ENCODE data around the gene ZNF786.

The ZNF786 gene

DNA sequence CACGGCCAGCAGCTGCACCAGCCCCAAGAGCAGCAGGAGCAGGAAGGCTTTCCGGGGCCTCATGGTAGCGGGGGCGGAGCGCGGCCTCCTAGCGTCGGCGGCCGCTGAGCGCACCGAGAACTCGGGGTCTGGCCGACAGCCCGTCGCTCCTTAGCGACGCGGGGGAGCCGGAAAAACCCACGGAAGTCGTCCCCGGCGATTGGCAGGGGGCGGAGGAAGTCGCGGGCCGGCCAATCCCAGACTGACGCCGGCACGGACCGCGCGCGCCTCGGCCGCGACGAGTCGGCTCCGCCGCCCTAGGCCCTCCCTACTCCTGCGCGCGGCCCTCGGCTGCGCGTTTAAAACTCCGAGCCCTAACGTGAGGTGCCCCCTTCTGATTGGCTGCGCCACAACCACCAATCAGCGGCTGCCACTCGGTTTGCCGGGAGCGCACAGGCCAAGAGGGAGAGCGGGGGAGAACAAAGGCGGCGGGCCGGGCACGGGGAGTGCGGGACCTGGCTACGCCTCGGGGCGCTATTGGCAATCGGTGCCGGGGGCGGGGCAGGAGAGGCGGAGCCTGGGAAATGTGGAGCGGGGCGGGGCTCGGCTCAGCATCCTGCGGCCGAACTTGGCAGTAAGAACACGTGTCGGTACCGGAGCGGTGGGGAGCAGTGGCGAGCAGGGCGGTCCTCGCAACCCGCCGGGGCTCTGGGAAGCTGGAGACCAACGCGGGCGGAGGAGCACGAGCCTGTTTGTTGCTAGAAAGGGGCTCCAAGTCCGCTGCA lies 62.0 kb downstream of the ZNF786 start, which contains the start of gene PDIA4:
PDIA4 (minus strand) TSS at position 160 of the 764 bp plus-strand sequence; CDS start at position 63, 97 bp downstream.
- H3K4me3 ChIP-seq (ENCODE audit: low read length), result peak within 1 kb of the TSS; percentile 83
- DNase-seq (ENCODE audit: low read depth), result peak; percentile 99
- TF ChIP-seq, protein P1, sequence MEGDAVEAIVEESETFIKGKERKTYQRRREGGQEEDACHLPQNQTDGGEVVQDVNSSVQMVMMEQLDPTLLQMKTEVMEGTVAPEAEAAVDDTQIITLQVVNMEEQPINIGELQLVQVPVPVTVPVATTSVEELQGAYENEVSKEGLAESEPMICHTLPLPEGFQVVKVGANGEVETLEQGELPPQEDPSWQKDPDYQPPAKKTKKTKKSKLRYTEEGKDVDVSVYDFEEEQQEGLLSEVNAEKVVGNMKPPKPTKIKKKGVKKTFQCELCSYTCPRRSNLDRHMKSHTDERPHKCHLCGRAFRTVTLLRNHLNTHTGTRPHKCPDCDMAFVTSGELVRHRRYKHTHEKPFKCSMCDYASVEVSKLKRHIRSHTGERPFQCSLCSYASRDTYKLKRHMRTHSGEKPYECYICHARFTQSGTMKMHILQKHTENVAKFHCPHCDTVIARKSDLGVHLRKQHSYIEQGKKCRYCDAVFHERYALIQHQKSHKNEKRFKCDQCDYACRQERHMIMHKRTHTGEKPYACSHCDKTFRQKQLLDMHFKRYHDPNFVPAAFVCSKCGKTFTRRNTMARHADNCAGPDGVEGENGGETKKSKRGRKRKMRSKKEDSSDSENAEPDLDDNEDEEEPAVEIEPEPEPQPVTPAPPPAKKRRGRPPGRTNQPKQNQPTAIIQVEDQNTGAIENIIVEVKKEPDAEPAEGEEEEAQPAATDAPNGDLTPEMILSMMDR (conservative IDR thresholded peaks at IDR 0.05; ENCODE audit: low read length), result peak; percentile 23

DNA sequence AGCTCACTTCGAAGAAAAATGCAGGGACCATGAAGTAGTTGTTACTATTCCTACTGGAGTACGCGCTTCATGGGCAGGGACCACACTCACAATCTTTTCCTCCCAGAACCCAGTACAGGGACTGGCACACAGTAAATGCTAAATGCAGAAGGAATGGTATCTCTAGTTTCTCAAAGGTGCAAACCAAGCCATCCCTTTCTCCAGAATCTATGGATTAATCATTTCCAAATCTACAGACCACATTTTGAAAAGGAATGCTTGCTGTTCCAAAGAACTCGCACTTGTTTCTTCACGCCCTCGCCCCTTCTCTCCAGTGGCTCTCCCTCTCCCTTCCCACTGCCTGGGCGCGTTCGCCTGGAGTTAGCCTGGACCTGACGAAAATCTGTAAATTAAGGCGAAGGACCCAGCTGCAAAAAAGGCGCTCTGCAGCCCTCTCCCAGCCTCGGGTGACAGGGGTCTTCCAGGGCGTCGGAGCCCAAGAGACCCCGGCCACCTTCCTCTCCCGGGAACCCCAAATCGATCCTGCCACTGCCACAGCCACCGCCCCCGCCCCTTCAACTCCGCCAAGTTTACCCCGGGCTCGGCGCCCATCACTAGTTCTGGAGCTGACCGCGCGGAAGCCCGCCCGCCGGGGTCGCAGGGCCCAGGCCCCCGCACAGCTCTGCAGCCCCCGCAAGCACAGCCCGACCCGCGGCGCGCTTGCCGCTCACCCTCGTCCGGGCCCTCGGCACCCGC lies 62.7 kb downstream of the ZNF786 start:
- H3K4me3 ChIP-seq (ENCODE audit: low read length), result peak overlapping the region; percentile 83
- DNase-seq (ENCODE audit: low read depth), result peak; percentile 29
- TF ChIP-seq, protein P1 (conservative IDR thresholded peaks at IDR 0.05; ENCODE audit: low read length), result no peak

DNA sequence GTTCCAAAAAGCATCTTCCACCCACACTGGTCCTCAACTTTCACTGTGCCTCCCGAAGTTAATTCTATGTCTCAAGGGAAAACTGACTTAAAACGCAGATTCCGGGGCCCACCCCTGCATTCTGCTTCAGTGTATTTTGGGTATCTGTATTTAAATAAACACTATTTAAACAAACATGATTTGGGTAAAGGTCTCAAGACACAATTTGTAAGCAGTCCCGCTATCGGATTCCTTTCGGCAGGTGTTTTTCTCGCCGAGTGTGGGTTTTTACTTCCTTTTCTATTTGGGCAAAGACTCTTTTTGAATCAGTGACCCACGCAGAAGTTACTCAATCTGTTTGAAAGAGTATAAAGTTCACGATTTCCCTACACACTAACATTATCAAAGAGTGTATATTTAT lies 63.5 kb downstream of the ZNF786 start:
- TF ChIP-seq, protein P1 (conservative IDR thresholded peaks at IDR 0.05; ENCODE audit: low read length), result no peak
- no peak for DNase-seq (ENCODE audit: low read depth)
- H3K4me3 ChIP-seq (ENCODE audit: low read length), result peak overlapping the region; percentile 83

DNA sequence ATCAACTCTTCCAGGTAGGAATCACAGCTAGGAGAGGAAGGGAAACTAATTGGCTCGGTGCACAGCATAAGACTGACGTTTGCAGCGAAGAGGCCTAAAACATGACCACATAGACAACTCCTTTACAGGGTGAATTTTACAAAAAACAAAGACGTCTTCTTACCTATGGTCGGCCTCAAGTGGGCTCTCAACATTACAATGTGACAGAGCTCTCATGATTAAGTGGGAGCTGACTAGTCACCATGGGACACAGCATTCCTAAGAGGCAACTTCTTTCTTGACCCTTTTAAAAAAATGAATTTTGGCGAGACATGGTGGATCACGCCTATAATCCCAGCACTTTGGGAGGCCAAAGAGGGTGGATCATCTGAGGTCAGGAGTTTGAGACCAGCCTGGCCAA lies 66.9 kb downstream of the ZNF786 start:
- no peak for DNase-seq (ENCODE audit: low read depth)
- TF ChIP-seq, protein P1 (conservative IDR thresholded peaks at IDR 0.05; ENCODE audit: low read length), result no peak
- H3K4me3 ChIP-seq (ENCODE audit: low read length), result no peak overlapping the region

DNA sequence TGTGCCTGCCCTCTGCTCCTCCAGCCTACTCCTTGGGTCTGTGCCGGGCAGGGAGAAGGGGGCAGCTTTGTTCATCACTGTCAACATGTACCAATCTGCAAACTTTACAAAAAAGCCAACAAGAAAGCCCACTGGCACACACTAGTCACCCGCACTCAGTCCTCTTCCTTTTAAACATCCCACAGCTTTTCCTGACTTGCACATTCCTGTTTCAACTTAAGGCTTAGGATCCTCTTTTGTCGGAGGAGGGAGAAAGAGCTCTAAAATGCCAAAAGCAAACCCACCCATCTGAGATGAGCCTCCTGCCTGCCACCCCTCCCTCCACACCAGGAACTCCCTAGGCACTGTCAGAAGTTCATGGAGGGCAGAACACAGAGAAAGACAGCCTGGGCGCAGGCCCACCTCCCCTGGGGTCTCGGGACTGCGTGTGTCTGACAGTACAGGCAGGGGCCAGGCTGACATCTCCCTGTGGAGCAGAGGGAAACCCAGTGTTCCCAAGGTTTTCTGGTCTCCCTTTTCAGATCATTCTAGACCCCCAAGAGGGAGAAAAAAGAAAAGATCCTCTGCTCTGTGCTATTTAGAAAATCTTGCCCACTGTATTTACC lies 67.7 kb downstream of the ZNF786 start:
- no peak overlapping the region for H3K4me3 ChIP-seq (ENCODE audit: low read length)
- TF ChIP-seq, protein P1 (conservative IDR thresholded peaks at IDR 0.05; ENCODE audit: low read length), result no peak
- DNase-seq (ENCODE audit: low read depth), result no peak

DNA sequence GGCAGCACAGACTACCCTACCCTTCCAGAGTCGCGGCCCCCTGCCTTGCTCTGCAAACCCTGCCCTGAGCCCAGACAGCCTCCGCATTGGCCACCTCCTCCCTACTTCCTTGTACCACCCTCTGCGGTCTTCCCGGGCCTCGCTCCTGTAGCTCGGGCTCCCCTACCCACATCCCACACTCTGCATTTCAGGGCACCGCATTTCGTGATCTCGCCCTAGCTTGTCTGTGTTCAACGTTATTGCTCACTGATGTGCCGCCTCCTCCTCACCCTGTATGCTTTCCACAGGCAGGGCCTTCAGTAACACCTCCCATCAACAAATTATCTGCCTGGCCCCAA lies 68.8 kb downstream of the ZNF786 start:
- no peak for DNase-seq (ENCODE audit: low read depth)
- H3K4me3 ChIP-seq (ENCODE audit: low read length), result no peak overlapping the region
- TF ChIP-seq, protein P1 (conservative IDR thresholded peaks at IDR 0.05; ENCODE audit: low read length), result no peak
